RWPE2 (cell line): ENCODE data around the gene FRMPD1.

ENCODE experiments used
- ATAC-seq: fragments of 200-7000 bp; cut with Tn5 transposase; 3 replicates; pipeline ENCODE4 v1.9.1; 2021; ENCODE audit warnings: low read depth
- DNase-seq: peaks from one replicate; pipeline ENCODE4 v3.0.0-alpha.2; 2020; ENCODE audit warnings: low spot score
- H3K27ac ChIP-seq: fragments of 450-650 bp; 2 replicates; pipeline ENCODE4 v1.5.1; 2017; ENCODE audit warnings: mild to moderate bottlenecking; ENCODE audit not compliant: poor library complexity, severe bottlenecking
- H3K27me3 ChIP-seq: fragments of 250-450 bp; sonication (Bioruptor Pico); 2 replicates; pipeline ENCODE4 v1.5.1; 2021; ENCODE audit warnings: mild to moderate bottlenecking, moderate library complexity; ENCODE audit not compliant: insufficient read depth, poor library complexity, severe bottlenecking
- H3K36me3 ChIP-seq: fragments of 250-450 bp; sonication (Bioruptor Pico); 2 replicates; pipeline ENCODE4 v1.5.1; 2020; ENCODE audit warnings: low read depth, mild to moderate bottlenecking, moderate library complexity
- H3K4me1 ChIP-seq: fragments of 250-450 bp; sonication (Bioruptor Pico); 2 replicates; pipeline ENCODE4 v1.5.1; 2021; ENCODE audit warnings: mild to moderate bottlenecking, moderate library complexity; ENCODE audit not compliant: insufficient read depth, poor library complexity, severe bottlenecking
- H3K4me3 ChIP-seq: fragments of 250-450 bp; sonication (Bioruptor Pico); 2 replicates; pipeline ENCODE4 v1.5.1; 2021; ENCODE audit warnings: mild to moderate bottlenecking, moderate library complexity; ENCODE audit not compliant: severe bottlenecking
- H3K9me3 ChIP-seq: fragments of 250-450 bp; sonication (Bioruptor Pico); 2 replicates; pipeline ENCODE4 v1.5.1; 2021; ENCODE audit warnings: mild to moderate bottlenecking, moderate library complexity; ENCODE audit not compliant: severe bottlenecking
- TF ChIP-seq, protein P1 (sequence below): fragments of 450-650 bp; IDR thresholded peaks from one replicate; pipeline ENCODE4 v1.5.1; 2017; ENCODE audit warnings: mild to moderate bottlenecking, moderate library complexity; ENCODE audit not compliant: poor library complexity, severe bottlenecking

The FRMPD1 gene

DNA sequence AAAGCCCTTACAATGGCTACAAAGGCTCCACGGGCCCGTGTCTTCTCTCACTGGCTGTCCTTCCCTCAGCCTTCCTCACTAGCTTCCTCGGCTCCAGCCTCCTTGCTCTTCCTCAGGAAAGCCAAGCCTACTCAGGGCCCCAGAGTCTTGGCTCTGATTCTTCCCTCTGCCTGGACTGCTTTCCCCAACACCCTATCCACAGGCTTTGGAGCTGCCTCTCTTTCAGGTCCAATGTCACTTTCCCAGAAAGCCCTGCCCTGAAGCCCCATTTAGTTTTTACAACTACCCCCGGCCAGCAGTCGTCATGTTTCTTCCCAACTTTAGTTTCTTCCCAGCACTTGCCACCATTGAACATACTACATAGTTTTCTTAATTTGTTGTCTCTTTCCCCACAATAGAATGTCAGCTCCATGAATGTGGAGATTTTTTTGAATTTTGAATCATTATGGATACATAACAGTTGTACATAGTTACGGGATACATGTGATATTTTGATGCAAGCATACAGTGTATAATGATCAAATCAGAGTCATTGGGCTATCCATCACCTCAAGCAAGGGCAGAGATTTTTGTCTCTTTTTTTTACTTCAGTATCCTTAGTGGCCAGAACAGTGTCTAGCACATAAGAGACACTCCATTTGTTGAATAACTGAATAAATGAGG is 40.9 kb upstream of the FRMPD1 start:
- Histone ChIP-seq H3K4me1 (no peaks in the 10 kb centered on the region), H3K27ac (no peak overlapping the region), H3K9me3 (no peaks in the 10 kb centered on the region), H3K27me3 (no peaks in the 10 kb centered on the region), H3K4me3 (no peak overlapping the region), H3K36me3 (no peaks in the 10 kb centered on the region)
- TF ChIP-seq, protein P1, sequence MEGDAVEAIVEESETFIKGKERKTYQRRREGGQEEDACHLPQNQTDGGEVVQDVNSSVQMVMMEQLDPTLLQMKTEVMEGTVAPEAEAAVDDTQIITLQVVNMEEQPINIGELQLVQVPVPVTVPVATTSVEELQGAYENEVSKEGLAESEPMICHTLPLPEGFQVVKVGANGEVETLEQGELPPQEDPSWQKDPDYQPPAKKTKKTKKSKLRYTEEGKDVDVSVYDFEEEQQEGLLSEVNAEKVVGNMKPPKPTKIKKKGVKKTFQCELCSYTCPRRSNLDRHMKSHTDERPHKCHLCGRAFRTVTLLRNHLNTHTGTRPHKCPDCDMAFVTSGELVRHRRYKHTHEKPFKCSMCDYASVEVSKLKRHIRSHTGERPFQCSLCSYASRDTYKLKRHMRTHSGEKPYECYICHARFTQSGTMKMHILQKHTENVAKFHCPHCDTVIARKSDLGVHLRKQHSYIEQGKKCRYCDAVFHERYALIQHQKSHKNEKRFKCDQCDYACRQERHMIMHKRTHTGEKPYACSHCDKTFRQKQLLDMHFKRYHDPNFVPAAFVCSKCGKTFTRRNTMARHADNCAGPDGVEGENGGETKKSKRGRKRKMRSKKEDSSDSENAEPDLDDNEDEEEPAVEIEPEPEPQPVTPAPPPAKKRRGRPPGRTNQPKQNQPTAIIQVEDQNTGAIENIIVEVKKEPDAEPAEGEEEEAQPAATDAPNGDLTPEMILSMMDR: no peak
- ATAC-seq (no peak), DNase-seq (no peak)

DNA sequence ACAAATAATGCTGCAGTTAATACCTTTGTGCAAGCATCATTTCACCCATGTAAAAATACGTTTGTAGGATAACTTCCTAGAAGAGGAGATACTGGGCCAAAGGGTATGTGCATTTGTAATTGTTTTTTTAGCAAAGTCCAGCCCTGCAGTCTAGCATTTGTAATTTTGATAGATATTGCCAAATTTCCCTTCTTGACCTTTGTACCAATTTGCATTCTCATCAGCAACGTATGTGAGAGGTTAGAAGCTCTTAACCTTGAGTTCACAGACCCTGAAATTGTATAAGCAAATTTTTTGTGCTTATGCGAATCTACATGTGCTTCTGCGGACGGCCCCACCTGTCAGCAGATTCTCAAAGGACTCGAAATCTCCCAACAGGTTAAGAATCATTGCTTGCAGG is 39.7 kb upstream of the FRMPD1 start:
- Histone ChIP-seq H3K36me3 (no peaks in the 10 kb centered on the region), H3K27me3 (no peaks in the 10 kb centered on the region), H3K27ac (no peak overlapping the region), H3K9me3 (no peaks in the 10 kb centered on the region), H3K4me1 (no peaks in the 10 kb centered on the region), H3K4me3 (no peak overlapping the region)
- DNase-seq (no peak), ATAC-seq (no peak)
- TF ChIP-seq, protein P1: no peak

DNA sequence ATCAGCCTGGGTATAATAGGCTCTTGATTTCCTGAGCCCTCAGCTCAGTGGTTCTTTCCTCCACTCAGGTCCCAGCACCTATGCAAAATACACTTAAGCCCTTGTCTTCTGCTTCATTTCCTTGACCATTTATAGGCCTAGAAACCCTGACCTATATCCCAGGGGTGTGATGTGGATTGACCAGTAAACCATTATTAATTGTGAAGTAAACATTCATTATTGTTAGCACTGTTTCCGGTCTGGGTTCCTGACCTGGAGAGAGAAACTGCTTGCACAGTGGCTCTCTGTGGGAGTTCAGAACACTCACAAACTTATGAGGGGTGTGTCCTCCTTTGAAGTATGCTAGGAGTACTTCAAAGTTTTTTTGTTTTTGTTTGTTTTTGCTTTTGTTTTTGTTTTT is 38.8 kb upstream of the FRMPD1 start:
- Histone ChIP-seq H3K27ac (no peak overlapping the region), H3K9me3 (no peaks in the 10 kb centered on the region), H3K4me1 (no peaks in the 10 kb centered on the region), H3K27me3 (no peaks in the 10 kb centered on the region), H3K36me3 (no peaks in the 10 kb centered on the region), H3K4me3 (no peak overlapping the region)
- TF ChIP-seq, protein P1: no peak
- ATAC-seq: no peak
- no peak for DNase-seq

GRCh38 chr9:37617161-37617560 is 33.6 kb upstream of the FRMPD1 start:
- TF ChIP-seq, protein P1: no peak
- Histone ChIP-seq H3K4me1 (no peaks in the 10 kb centered on the region), H3K27ac (no peak overlapping the region), H3K36me3 (no peaks in the 10 kb centered on the region), H3K9me3 (no peaks in the 10 kb centered on the region), H3K4me3 (no peak overlapping the region), H3K27me3 (no peaks in the 10 kb centered on the region)
- DNase-seq (no peak), ATAC-seq (no peak)

GRCh38 chr9:37617832-37618231 is 32.9 kb upstream of the FRMPD1 start:
- no peaks in the 10 kb centered on the region for H3K4me1 ChIP-seq
- H3K27me3 ChIP-seq: no peaks in the 10 kb centered on the region
- DNase-seq (no peak), ATAC-seq (peak; percentile 60; the same call in 1 of the 3 replicates)
- H3K4me3 ChIP-seq: no peak overlapping the region
- no peak overlapping the region for H3K27ac ChIP-seq
- H3K36me3 ChIP-seq: no peaks in the 10 kb centered on the region
- H3K9me3 ChIP-seq: no peaks in the 10 kb centered on the region
- TF ChIP-seq, protein P1: no peak
